Left lobe of liver (tissue), 2 donors: ENCODE measurements around the gene ADCY9. TPM values are rescaled to one million over a fixed set of nuclear protein-coding genes. Genes with fewer than 3 reads are reported as not detected.
A peak's percentile ranks its signal among the peaks of the same experiment; 100 is the strongest.

ENCODE experiments used
- ATAC-seq: fragments of 200-7000 bp; cut with Tn5 transposase; one replicate; pipeline ENCODE4 v1.9.1; 2020; ENCODE audit warnings: mild to moderate bottlenecking, moderate library complexity
- DNase-seq: peaks from one replicate; pipeline ENCODE4 v3.0.0-alpha.2; 2020; ENCODE audit warnings: low spot score
- total RNA-seq: library from RNA; stranded (reverse); gene quantifications from one replicate; pipeline ENCODE4 v1.2.1, GENCODE V29; 2021
- donor health status: DM: no; HTN: no; CAD: no; lungs with moderate emphysema.
- donor health status: DM: no; HTN: yes; CAD: no.

Gene ADCY9
- total RNA-seq, 1 donor from 2014 or later, result 25.4 TPM

GRCh38 chr16:3986235-3986544 is 130.1 kb downstream of the ADCY9 start:
- no peak for DNase-seq
- ATAC-seq, result no peak

- DNase-seq (no peak), ATAC-seq (no peak)
Measured at GRCh38 chr16:3984111-3985060, 131.9 kb downstream of the ADCY9 start.

DNA sequence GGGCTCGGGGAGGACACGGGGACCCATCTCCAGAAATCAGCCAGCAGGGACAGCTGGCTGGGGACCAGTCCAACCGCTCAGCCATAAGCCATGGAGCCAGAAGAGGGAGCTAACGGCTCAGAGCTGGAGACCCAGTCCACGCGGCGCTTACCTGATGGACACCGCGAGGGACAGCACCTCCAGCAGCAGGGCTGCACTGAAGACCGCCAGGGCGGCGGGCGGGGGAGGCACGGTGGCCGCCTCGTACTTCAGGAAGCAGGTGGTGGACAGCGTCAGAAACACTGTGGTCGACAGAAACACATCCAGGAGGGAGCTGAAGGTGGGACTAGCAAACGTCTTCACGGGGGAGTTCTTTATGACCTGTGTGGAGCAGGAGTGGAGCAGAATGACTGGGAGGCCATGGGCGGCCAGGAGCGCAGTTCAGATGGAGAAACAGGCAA is 133.1 kb downstream of the ADCY9 start:
- DNase-seq (peak; percentile 83), ATAC-seq (peak; percentile 98)

- no peak for DNase-seq
- ATAC-seq, result no peak
Measured at GRCh38 chr16:3982216-3982615, 134.0 kb downstream of the ADCY9 start.

DNA sequence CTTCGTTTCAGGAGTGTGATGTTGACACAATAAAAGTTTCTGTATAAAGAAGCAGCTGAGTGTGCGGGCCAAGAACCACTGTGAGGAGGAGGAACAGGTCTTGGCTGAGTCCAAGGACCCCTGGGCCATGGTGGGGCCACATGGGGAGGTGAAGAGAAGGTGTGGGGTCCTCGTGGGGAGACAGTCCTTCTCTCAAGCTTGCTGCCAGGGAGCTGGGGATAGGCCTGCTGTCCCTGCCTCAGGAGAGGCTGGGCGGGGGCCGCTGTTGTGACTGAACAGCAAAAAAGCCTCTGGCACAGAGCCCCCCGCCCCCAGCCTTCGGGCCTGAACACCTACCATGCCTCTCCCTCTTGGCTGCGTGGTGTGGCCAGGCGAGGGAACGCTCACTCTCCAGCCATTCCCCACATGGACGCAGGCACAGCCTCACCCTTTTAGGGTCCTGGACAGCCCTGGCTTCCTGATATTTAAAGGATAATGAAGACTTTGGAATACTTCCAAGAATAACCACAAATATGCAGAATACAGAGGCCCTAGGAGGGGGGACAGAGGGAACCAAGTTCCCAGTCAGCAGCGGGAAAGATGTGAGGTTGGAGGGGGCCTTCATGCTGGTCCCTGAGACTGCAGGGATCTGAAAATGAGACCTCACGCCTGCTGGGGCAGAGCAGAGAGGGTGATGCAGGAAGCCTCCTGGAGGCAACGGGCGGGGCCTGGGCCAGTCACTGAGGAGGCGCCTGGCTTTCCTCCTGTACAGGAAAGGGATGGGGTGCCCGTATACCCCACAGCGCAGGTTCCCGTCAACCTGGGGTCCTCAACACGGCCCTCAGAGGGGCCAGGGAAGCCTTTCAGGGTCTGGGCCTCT is 135.8 kb downstream of the ADCY9 start:
- DNase-seq (no peak), ATAC-seq (no peak)

DNA sequence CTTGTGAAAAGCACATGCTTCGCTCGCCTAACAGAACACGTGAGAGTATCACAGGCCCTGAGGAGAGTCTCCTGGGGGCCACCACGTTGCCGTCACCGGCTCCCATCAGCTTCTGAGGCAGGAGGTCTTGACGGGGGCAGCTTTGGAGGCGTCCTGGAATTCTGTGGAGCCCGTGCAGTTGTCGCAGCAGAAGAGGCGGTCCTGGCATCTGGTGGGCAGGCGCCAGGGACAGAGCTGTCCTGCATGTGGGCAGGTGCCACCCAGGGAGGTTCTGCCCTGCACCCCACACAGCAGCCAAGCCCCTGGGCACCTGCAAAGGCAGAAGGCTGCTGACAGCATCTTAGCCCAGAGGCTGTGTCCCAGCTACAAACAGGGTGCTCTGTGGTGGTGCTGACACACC is 136.7 kb downstream of the ADCY9 start:
- ATAC-seq, result no peak
- no peak for DNase-seq

GRCh38 chr16:3979070-3979469 is 137.2 kb downstream of the ADCY9 start:
- no peak for DNase-seq
- no peak for ATAC-seq

DNA sequence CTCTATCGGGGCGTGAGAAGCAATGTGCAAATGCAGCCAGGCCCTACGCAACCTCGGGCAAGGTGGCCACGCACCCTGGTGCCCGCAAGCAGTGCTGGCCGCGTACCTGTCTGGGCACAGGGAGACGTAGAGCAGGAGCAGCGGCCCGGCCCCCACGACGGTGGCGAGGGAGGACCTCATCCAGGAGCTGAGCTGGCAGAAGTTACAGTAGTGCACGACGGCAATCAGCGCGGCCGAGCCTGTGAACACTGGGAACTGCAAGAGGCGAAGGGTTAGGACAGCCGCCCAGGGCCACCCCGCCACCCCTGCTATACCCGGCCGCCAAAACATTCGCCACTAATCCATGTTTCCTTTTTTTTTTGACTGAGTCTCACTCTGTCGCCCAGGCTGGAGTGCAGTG is 138.9 kb downstream of the ADCY9 start:
- DNase-seq, result no peak

DNA sequence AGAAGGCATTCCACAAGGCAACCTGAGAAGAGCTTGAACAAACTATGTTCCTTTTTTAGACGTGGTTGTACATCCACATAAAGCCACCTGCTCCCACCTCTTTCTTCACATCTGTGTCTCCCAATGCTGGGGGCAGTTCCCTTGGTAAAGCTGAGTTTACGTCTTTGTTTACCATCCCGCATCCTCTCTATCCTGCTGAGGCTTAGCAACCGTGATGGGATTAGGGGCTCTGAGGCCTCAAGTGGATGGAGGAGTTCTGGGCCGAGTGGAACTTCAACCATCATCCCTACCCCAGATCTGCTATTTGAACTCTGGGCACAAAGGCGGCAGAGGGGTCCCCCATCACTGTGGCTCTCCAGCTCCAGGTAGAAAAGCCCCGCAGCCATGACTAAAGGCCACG is 141.5 kb downstream of the ADCY9 start:
- ATAC-seq (no peak), DNase-seq (no peak)

More for the DNA sequence above, 138.9 kb downstream of the ADCY9 start:
- ATAC-seq, result no peak

GRCh38 chr16:3971706-3972105 is 144.5 kb downstream of the ADCY9 start:
- ATAC-seq (no peak), DNase-seq (no peak)

GRCh38 chr16:3971261-3971660 is 145.0 kb downstream of the ADCY9 start:
- ATAC-seq, result no peak
- DNase-seq, result no peak

GRCh38 chr16:3968551-3968950 is 147.7 kb downstream of the ADCY9 start:
- DNase-seq (no peak), ATAC-seq (no peak)

GRCh38 chr16:3966681-3967080 is 149.6 kb downstream of the ADCY9 start:
- no peak for ATAC-seq
- no peak for DNase-seq

DNA sequence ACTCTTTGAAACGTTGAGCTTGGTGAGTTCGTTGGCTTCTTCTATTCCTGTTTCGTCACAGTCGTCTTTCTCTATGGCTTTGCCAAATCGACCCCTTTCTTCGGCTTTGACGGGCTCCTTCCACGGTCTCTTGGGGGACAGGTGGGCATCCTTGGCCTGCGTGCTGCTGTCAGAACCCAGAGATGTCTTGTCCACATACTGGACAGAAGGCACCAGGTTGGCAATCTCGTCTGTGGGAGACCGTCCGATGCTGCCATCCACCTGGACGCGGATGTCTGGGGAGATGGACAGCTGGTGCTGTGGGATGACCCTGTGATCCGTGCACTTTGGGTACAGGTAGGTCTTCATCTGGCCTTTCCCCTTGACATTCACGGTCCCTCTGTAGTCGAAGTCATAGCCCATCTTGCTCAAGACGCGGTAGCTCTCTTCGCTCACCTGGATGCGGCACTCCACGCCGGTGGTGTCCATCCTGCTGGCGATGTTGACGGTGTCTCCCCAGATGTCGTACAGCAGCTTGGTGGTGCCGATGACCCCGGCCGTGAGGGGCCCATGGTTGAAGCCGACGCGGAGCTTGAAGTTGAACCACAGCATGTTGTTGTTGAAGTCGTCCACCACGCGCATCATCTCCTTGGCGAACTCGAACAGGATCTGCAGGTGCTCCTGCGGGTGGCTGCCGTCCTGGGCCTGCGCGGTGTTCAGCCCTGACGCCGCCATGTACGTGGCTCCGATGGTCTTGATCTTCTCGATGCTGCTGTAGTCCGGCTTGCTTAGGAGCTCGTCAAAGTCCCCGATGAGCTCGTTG is 150.3 kb downstream of the ADCY9 start:
- ATAC-seq, result no peak
- no peak for DNase-seq

DNA sequence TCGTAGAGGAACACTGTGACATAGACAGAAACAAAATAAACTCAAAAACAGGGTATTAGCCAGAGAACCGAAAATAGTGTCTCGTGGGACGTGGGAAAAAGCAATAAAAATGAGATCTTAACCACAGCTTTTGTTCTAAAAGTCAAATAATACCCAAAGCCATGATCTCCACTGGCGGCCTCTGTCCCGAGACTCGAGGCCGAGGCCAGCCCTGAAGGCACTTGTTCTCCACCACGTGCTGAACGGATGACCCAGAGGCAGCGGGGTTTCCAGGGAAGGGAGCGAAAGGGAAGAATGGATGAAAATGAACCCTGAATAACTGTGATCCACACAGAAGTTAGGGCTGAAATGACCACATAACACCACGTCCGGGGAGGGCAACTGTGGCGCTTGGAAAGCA is 150.9 kb downstream of the ADCY9 start:
- DNase-seq, result no peak
- ATAC-seq, result no peak

GRCh38 chr16:3964686-3965290 is 151.5 kb downstream of the ADCY9 start:
- ATAC-seq (no peak), DNase-seq (no peak)

DNA sequence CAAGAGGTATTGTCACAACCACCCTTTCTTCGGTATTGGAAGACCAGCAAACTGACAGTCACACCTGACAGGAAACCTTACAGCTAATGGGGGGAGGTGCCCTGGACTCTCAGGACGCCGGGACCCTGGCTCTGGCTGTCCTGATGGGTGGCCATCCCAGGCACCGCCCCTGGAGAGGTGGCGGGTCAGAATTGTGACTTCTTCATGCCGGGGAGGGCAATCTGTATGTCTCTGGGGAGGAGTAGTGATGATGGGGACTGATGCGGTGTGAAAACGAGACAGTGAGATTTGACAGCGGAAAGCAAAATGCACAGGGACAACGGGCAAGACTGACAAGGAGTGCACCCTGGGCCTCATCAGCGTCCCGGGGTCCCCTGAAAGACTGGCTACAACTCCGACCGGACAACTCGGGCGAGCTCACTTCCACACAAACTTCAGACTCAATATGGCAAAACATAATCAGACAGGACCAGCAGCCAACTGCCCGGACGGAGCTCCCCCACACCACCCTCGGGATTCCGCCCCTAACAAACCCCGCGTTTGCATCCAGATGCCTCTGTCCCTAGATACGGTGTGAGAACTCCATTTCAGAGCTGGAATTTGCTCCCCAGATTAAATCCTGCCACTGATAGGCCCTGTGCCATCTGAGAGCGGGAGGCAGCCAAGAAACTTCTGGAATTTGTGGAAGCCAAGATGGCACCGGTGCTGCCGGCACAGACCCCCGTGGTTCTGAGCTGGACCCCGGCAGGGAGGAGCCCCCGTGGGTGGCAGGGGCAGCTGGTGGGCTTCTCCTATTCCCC is 152.2 kb downstream of the ADCY9 start:
- ATAC-seq (no peak), DNase-seq (no peak)

DNA sequence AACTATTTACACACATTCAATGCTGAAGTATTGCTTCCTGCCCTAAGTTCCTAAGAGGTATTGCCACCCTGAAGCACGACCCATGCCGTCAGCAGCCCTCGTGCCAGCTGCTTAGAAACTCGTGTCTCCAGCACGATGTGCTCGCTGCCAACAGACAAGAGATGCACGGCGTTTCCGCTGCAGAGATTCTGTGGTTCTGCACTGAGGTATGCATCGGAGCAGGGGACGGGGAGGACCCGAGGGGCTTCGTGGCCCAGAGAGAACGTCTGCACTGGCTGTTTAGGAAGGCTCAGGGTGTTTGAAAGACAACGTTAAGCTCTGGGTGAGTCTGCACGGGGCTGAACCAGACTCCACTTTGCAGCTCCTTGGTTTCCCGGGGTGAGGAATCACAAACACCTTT is 153.0 kb downstream of the ADCY9 start:
- DNase-seq, result no peak
- no peak for ATAC-seq

GRCh38 chr16:3961449-3961849 is 154.8 kb downstream of the ADCY9 start:
- DNase-seq (no peak), ATAC-seq (peak; percentile 36)
